Measurements from ENCODE around the gene MACROD1.

The MACROD1 gene

DNA sequence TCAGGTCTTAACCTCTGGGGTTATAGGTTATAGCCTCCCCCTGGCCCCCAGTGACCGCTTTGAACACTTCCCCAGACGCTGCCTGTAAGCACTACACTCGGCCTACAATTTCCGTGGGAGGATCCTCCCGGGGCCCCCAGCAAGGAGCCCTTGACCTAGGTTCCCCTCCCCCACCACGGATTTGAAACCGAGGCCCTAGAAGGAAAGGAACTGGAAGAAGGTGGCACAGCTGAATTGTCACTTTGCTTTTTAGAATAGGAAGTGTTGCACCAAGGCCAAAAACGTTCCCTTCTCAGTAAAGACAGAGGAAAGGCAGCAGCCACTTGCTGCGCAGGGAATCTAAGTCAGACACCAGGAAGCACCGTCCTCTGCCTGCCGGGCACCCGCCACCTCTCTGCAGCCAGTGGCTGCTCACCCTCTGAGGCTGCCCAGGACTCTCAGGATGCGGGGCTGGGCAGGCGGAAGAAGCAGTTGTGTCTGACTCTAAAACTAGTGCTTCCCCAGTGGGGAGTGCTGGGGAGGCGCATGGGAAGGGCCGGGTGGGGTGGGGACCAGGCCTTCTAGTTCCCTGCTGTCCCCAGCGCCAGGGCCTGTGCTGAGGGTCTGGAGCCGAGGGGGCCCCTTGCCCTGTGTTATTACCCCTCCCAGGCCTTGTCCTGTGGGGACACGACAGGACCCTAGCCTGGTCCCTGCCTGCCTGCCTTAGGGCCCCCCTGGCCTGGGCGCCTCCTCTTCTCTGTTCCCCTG lies 138.1 kb downstream of the MACROD1 start:
- H4K20me1 ChIP-seq (ENCODE audit: low read depth, low read length), result no peaks in the 10 kb centered on the region
- H3K27ac ChIP-seq (ENCODE audit: low read depth, low read length), result no peak overlapping the region
- no peak overlapping the region for H3K4me3 ChIP-seq (ENCODE audit: insufficient read depth, low read length, poor library complexity, severe bottlenecking)
- no peak overlapping the region for H3K9ac ChIP-seq (ENCODE audit: low read length)
- no peak overlapping the region for H3K4me2 ChIP-seq (ENCODE audit: low read depth, low read length, poor library complexity, severe bottlenecking)
- TF ChIP-seq, protein P1, sequence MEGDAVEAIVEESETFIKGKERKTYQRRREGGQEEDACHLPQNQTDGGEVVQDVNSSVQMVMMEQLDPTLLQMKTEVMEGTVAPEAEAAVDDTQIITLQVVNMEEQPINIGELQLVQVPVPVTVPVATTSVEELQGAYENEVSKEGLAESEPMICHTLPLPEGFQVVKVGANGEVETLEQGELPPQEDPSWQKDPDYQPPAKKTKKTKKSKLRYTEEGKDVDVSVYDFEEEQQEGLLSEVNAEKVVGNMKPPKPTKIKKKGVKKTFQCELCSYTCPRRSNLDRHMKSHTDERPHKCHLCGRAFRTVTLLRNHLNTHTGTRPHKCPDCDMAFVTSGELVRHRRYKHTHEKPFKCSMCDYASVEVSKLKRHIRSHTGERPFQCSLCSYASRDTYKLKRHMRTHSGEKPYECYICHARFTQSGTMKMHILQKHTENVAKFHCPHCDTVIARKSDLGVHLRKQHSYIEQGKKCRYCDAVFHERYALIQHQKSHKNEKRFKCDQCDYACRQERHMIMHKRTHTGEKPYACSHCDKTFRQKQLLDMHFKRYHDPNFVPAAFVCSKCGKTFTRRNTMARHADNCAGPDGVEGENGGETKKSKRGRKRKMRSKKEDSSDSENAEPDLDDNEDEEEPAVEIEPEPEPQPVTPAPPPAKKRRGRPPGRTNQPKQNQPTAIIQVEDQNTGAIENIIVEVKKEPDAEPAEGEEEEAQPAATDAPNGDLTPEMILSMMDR (IDR thresholded peaks at IDR 0.05; ENCODE audit: insufficient read depth, low read length, poor library complexity, severe bottlenecking), result no peak
- no peaks in the 10 kb centered on the region for H3K9me3 ChIP-seq (ENCODE audit: insufficient read depth, low read length)
- no peak overlapping the region for H2AFZ ChIP-seq (ENCODE audit: low read depth, low read length, severe bottlenecking)
- H3K27me3 ChIP-seq (ENCODE audit: low read length), result no peaks in the 10 kb centered on the region
- H3K36me3 ChIP-seq (ENCODE audit: low read length), result no peaks in the 10 kb centered on the region
- H3F3A ChIP-seq (ENCODE audit: insufficient read depth), result no peaks in the 10 kb centered on the region
- no peaks in the 10 kb centered on the region for H3K9me2 ChIP-seq (replicated peaks; ENCODE audit: insufficient read depth, low read length)
- H3K79me2 ChIP-seq (ENCODE audit: insufficient read depth, low read length), result no peaks in the 10 kb centered on the region

DNA sequence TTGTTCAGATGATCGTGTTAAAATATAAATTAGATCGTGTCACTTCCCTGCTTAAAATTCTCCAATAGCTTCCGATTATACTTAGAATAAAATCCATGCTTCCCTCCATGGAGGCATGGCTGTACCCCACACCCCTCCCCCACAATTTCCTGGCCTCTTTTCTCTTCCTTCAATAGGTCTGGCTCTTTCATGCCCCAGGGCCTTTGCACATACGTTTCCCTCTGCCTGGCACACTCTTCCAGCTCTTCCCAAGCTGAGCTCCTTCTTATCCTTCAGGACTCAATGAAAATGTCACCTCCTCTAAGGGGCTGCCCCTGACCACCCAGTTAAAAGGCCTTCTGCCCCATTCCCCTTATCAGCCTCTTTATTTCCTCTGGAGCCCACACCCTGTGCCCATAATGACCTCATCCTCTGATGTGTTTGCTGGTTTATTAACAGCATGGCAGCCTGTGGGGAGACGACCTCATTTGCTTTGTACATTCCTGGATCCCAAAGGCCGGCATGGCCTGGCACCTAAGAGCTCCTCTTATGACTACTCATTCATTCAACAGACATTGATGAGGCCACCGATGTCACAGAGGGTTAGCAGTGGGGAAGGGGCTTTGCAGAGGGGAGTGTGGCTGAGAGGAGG lies 139.2 kb downstream of the MACROD1 start:
- H3K4me3 ChIP-seq (ENCODE audit: insufficient read depth, low read length, poor library complexity, severe bottlenecking), result no peak overlapping the region
- no peak overlapping the region for H3K27ac ChIP-seq (ENCODE audit: low read depth, low read length)
- H3K79me2 ChIP-seq (ENCODE audit: insufficient read depth, low read length), result no peaks in the 10 kb centered on the region
- H3K9me3 ChIP-seq (ENCODE audit: insufficient read depth, low read length), result no peaks in the 10 kb centered on the region
- H3K4me2 ChIP-seq (ENCODE audit: low read depth, low read length, poor library complexity, severe bottlenecking), result no peak overlapping the region
- H3F3A ChIP-seq (ENCODE audit: insufficient read depth), result no peaks in the 10 kb centered on the region
- TF ChIP-seq, protein P1 (IDR thresholded peaks at IDR 0.05; ENCODE audit: insufficient read depth, low read length, poor library complexity, severe bottlenecking), result no peak
- no peak for TF ChIP-seq EZH2phosphoT487 (conservative IDR thresholded peaks at IDR 0.05; ENCODE audit: low read length)
- no peak overlapping the region for H3K9ac ChIP-seq (ENCODE audit: low read length)
- H2AFZ ChIP-seq (ENCODE audit: low read depth, low read length, severe bottlenecking), result no peak overlapping the region
- no peaks in the 10 kb centered on the region for H3K27me3 ChIP-seq (ENCODE audit: low read length)
- no peaks in the 10 kb centered on the region for H3K9me2 ChIP-seq (replicated peaks; ENCODE audit: insufficient read depth, low read length)
- H3K36me3 ChIP-seq (ENCODE audit: low read length), result no peaks in the 10 kb centered on the region
- no peaks in the 10 kb centered on the region for H4K20me1 ChIP-seq (ENCODE audit: low read depth, low read length)

DNA sequence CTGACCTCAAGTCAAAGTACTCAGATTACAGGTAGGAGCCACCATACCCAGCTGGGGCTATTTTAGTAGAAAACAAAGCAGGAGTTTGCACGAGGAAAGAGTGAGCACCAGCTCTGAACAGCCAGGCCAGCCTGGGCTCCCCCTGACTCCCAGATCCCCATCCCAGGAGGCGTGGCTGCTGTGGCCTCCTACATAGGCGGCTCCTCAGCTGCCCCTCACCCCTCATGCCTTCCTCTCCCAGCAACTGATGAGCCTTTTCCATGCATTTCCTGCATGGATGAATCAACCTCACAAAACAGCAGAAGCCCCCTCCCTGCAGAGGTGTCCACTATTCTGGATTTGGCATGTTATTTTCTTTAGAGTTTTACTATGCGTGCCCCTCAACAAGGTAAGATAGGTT lies 140.7 kb downstream of the MACROD1 start:
- TF ChIP-seq, protein P1 (IDR thresholded peaks at IDR 0.05; ENCODE audit: insufficient read depth, low read length, poor library complexity, severe bottlenecking), result no peak
- no peak for TF ChIP-seq EZH2phosphoT487 (conservative IDR thresholded peaks at IDR 0.05; ENCODE audit: low read length)
- no peak overlapping the region for H3K27ac ChIP-seq (ENCODE audit: low read depth, low read length)
- no peaks in the 10 kb centered on the region for H3K27me3 ChIP-seq (ENCODE audit: low read length)
- H3K9me2 ChIP-seq (replicated peaks; ENCODE audit: insufficient read depth, low read length), result no peaks in the 10 kb centered on the region
- H3K4me3 ChIP-seq (ENCODE audit: insufficient read depth, low read length, poor library complexity, severe bottlenecking), result no peak overlapping the region
- H3K79me2 ChIP-seq (ENCODE audit: insufficient read depth, low read length), result no peaks in the 10 kb centered on the region
- H3K9me3 ChIP-seq (ENCODE audit: insufficient read depth, low read length), result no peaks in the 10 kb centered on the region
- no peak overlapping the region for H3K4me2 ChIP-seq (ENCODE audit: low read depth, low read length, poor library complexity, severe bottlenecking)
- H2AFZ ChIP-seq (ENCODE audit: low read depth, low read length, severe bottlenecking), result no peak overlapping the region
- no peaks in the 10 kb centered on the region for H4K20me1 ChIP-seq (ENCODE audit: low read depth, low read length)
- H3K9ac ChIP-seq (ENCODE audit: low read length), result no peak overlapping the region
- no peaks in the 10 kb centered on the region for H3F3A ChIP-seq (ENCODE audit: insufficient read depth)
- H3K36me3 ChIP-seq (ENCODE audit: low read length), result no peaks in the 10 kb centered on the region
